Measurements from ENCODE around the gene CCSER2. TPM values are rescaled to one million over a fixed set of nuclear protein-coding genes. Genes with fewer than 3 reads are reported as not detected.
"Not testable (repeated sequence)": the region's sequence is repeated elsewhere in the genome, so short reads cannot be mapped to it uniquely, and the experiment has no call there.

CCSER2 gene
- total RNA-seq: 100 to 1,000 TPM in 1 of 2 donors, 10 to 100 TPM in 1; 59.9 to 108 TPM
- polyA plus RNA-seq (ENCODE audit: insufficient read length in 2 of 2): 10 to 100 TPM; 54.1 to 73.8 TPM
- long read RNA-seq, donor 1, full-length matches to known transcripts: 5 of 13 reads
- long read RNA-seq, donor 1, partial matches to known transcripts: 8 of 13 reads
- long read RNA-seq, donor 1, other reads (novel, unspliced or antisense): 0 of 13 reads
- long read RNA-seq, donor 2, partial matches to known transcripts: 35 of 35 reads
- long read RNA-seq, donor 2, other reads (novel, unspliced or antisense): 0 of 35 reads
- long read RNA-seq, donor 3, full-length matches to known transcripts: 1 of 19 reads
- long read RNA-seq, donor 3, partial matches to known transcripts: 18 of 19 reads
- long read RNA-seq, donor 3, other reads (novel, unspliced or antisense): 0 of 19 reads
- long read RNA-seq, donor 4: 0 reads

- H3K27me3 ChIP-seq (ENCODE audit: control insufficient read depth, insufficient read depth, low read length): no peaks in the 10 kb centered on the region
- DNase-seq (ENCODE audit: low read depth in 4 of 6, low spot score in 6 of 6): peak; percentile 74 to 97 (median 86)
- under 1% methylated on average over 99 of the region's 104 CpGs for WGBS (ENCODE audit: insufficient coverage)
- no peaks in the 10 kb centered on the region for H3K9me3 ChIP-seq (ENCODE audit: control insufficient read depth, insufficient read depth, low read length)
- H3K4me1 ChIP-seq (ENCODE audit: control insufficient read depth, insufficient read depth, low read length): peaks cover 8% of the 10 kb centered on the region
- peak within 1 kb of the TSS; percentile 59 for H3K4me3 ChIP-seq (ENCODE audit: low read depth, low read length)
- H3K27ac ChIP-seq (ENCODE audit: low read depth, low read length): peak within 1 kb of the TSS; percentile 82
- H3K36me3 ChIP-seq (ENCODE audit: control insufficient read depth, insufficient read depth, low read length): no peaks in the 10 kb centered on the region
These were observed at the start of gene CCSER2 for GRCh38 chr10:84328418-84329195. Gene CCSER2 (plus strand): TSS chr10:84328589. CDS start chr10:84371053, 42,464 bp downstream.

- not testable (repeated sequence) for H3K4me3 ChIP-seq (ENCODE audit: low read depth, low read length); DNase-seq (ENCODE audit: low read depth in 4 of 6, low spot score in 6 of 6); H3K27ac ChIP-seq (ENCODE audit: low read depth, low read length); H3K4me1 ChIP-seq (ENCODE audit: control insufficient read depth, insufficient read depth, low read length); H3K9me3 ChIP-seq (ENCODE audit: control insufficient read depth, insufficient read depth, low read length); H3K27me3 ChIP-seq (ENCODE audit: control insufficient read depth, insufficient read depth, low read length); H3K36me3 ChIP-seq (ENCODE audit: control insufficient read depth, insufficient read depth, low read length)
- WGBS (ENCODE audit: insufficient coverage): 53% methylated on average over 8 of the region's 31 CpGs
These were observed 48.4 kb upstream of the CCSER2 start for GRCh38 chr10:84279876-84280475.

DNA sequence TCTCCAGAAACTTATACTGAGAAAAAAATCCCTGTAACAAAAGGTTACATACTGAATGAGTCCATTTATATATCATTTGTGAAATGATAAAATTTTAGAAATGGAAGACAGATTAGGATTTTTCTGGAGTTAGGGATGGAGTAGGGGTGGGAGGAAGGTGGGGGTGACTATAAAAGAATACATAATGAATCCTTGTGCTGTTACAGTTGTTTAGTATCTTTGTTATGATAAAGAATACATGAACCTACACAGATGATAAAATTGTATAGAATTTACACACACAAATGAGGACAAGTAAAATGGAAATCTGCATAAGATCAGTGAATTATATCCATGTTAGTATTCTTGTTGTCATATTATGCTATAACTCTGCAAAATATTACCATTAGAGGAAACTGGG, 41.7 kb upstream of the CCSER2 start:
- Histone ChIP-seq H3K27me3 (ENCODE audit: control insufficient read depth, insufficient read depth, low read length) (no peaks in the 10 kb centered on the region), H3K4me3 (ENCODE audit: low read depth, low read length) (no peak overlapping the region), H3K27ac (ENCODE audit: low read depth, low read length) (no peak overlapping the region), H3K36me3 (ENCODE audit: control insufficient read depth, insufficient read depth, low read length) (no peaks in the 10 kb centered on the region), H3K9me3 (ENCODE audit: control insufficient read depth, insufficient read depth, low read length) (no peaks in the 10 kb centered on the region), H3K4me1 (ENCODE audit: control insufficient read depth, insufficient read depth, low read length) (no peaks in the 10 kb centered on the region)
- no peak for DNase-seq (ENCODE audit: low read depth in 4 of 6, low spot score in 6 of 6)

DNA sequence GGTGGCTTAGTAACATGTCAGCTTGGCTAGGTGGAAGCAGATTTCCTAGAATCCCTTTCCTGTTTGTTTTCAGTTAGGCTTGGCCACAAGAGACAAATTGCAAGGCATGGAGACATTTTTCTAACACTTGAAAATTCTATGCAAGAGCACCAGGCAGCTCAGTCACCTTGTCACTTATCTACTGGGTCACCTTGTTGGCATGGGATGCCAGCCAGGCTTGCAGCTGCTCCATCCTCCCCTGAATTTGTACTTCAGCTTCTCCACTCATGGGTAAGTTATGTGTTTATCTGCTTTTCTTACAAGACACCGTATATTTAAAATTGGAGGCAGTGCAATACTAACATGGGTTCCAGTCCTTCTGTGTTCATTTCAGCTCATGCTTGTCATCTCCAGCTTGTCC, 40.2 kb upstream of the CCSER2 start:
- H3K9me3 ChIP-seq (ENCODE audit: control insufficient read depth, insufficient read depth, low read length): no peaks in the 10 kb centered on the region
- H3K36me3 ChIP-seq (ENCODE audit: control insufficient read depth, insufficient read depth, low read length): no peaks in the 10 kb centered on the region
- H3K27ac ChIP-seq (ENCODE audit: low read depth, low read length): no peak overlapping the region
- DNase-seq (ENCODE audit: low read depth in 4 of 6, low spot score in 6 of 6): no peak
- WGBS (ENCODE audit: insufficient coverage): no CpG with 5 or more reads among the region's 1 CpG
- no peak overlapping the region for H3K4me3 ChIP-seq (ENCODE audit: low read depth, low read length)
- no peaks in the 10 kb centered on the region for H3K4me1 ChIP-seq (ENCODE audit: control insufficient read depth, insufficient read depth, low read length)
- H3K27me3 ChIP-seq (ENCODE audit: control insufficient read depth, insufficient read depth, low read length): no peaks in the 10 kb centered on the region

GRCh38 chr10:84289521-84290200, 38.7 kb upstream of the CCSER2 start:
- H3K4me3 ChIP-seq (ENCODE audit: low read depth, low read length): no peak overlapping the region
- H3K36me3 ChIP-seq (ENCODE audit: control insufficient read depth, insufficient read depth, low read length): no peaks in the 10 kb centered on the region
- no CpG with 5 or more reads among the region's 1 CpG for WGBS (ENCODE audit: insufficient coverage)
- no peaks in the 10 kb centered on the region for H3K27me3 ChIP-seq (ENCODE audit: control insufficient read depth, insufficient read depth, low read length)
- H3K27ac ChIP-seq (ENCODE audit: low read depth, low read length): no peak overlapping the region
- no peaks in the 10 kb centered on the region for H3K9me3 ChIP-seq (ENCODE audit: control insufficient read depth, insufficient read depth, low read length)
- no peaks in the 10 kb centered on the region for H3K4me1 ChIP-seq (ENCODE audit: control insufficient read depth, insufficient read depth, low read length)
- DNase-seq (ENCODE audit: low read depth in 4 of 6, low spot score in 6 of 6): peak in 1 of 6 donors; percentile 35

DNA sequence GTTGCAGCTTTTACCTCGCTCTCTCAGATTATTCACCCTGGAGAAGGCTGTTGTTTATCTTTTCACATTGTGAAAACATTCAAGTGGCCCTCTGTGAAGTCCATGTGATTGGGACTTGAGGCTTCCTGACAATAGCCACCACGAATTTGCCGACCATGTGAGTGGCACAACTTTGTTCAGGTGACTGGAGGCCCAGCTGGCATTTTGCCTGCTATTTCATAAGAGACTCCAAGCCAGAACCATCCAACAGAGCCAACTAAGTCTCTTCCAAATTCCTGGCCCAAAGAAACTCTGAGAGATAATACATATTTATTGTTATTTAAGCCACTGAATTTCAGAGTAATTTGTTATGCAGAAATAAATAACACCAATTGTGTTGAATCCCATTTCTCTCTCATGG, 38.2 kb upstream of the CCSER2 start:
- no peaks in the 10 kb centered on the region for H3K4me1 ChIP-seq (ENCODE audit: control insufficient read depth, insufficient read depth, low read length)
- no peak overlapping the region for H3K4me3 ChIP-seq (ENCODE audit: low read depth, low read length)
- WGBS (ENCODE audit: insufficient coverage): 76% methylated on average over 2 of the region's 3 CpGs
- no peak for DNase-seq (ENCODE audit: low read depth in 4 of 6, low spot score in 6 of 6)
- no peaks in the 10 kb centered on the region for H3K36me3 ChIP-seq (ENCODE audit: control insufficient read depth, insufficient read depth, low read length)
- H3K27me3 ChIP-seq (ENCODE audit: control insufficient read depth, insufficient read depth, low read length): no peaks in the 10 kb centered on the region
- H3K9me3 ChIP-seq (ENCODE audit: control insufficient read depth, insufficient read depth, low read length): no peaks in the 10 kb centered on the region
- no peak overlapping the region for H3K27ac ChIP-seq (ENCODE audit: low read depth, low read length)

- peaks cover 6% of the 10 kb centered on the region for H3K4me1 ChIP-seq (ENCODE audit: control insufficient read depth, insufficient read depth, low read length)
- WGBS (ENCODE audit: insufficient coverage): 50% methylated on average over 1 of the region's 1 CpG
- DNase-seq (ENCODE audit: low read depth in 4 of 6, low spot score in 6 of 6): peak in 1 of 6 donors; percentile 70
- H3K4me3 ChIP-seq (ENCODE audit: low read depth, low read length): no peak overlapping the region
- H3K9me3 ChIP-seq (ENCODE audit: control insufficient read depth, insufficient read depth, low read length): no peaks in the 10 kb centered on the region
- no peaks in the 10 kb centered on the region for H3K27me3 ChIP-seq (ENCODE audit: control insufficient read depth, insufficient read depth, low read length)
- H3K36me3 ChIP-seq (ENCODE audit: control insufficient read depth, insufficient read depth, low read length): no peaks in the 10 kb centered on the region
- no peak overlapping the region for H3K27ac ChIP-seq (ENCODE audit: low read depth, low read length)
These were observed 37.0 kb upstream of the CCSER2 start for GRCh38 chr10:84291384-84291783.

- Histone ChIP-seq H3K4me1 (ENCODE audit: control insufficient read depth, insufficient read depth, low read length) (peaks cover 13% of the 10 kb centered on the region), H3K4me3 (ENCODE audit: low read depth, low read length) (no peak overlapping the region), H3K27me3 (ENCODE audit: control insufficient read depth, insufficient read depth, low read length) (no peaks in the 10 kb centered on the region), H3K9me3 (ENCODE audit: control insufficient read depth, insufficient read depth, low read length) (no peaks in the 10 kb centered on the region), H3K27ac (ENCODE audit: low read depth, low read length) (no peak overlapping the region), H3K36me3 (ENCODE audit: control insufficient read depth, insufficient read depth, low read length) (no peaks in the 10 kb centered on the region)
- DNase-seq (ENCODE audit: low read depth in 4 of 6, low spot score in 6 of 6): no peak
- WGBS (ENCODE audit: insufficient coverage): no CpG with 5 or more reads among the region's 2 CpGs
These were observed 35.9 kb upstream of the CCSER2 start for GRCh38 chr10:84292502-84292901.

DNA sequence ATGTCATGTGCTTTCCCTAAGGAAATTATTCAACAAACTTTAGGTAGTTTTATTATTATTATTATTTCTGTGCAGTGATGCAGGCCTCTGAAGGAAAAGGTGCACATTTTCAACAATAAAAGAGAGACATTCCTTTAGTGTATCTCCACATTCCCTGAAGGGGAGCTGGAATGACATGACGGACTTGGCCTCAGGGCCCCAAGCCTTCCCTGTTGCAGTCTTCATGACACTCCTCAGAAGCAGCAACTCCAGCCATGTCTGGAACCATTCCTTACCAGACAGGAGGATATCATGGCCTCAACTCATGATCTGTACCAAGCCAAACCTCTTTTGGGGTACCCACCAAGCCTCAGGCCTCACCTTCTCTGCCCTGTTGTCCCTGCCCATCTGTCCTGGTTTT, 35.2 kb upstream of the CCSER2 start:
- DNase-seq (ENCODE audit: low read depth in 4 of 6, low spot score in 6 of 6): no peak
- Histone ChIP-seq H3K4me3 (ENCODE audit: low read depth, low read length) (no peak overlapping the region), H3K27me3 (ENCODE audit: control insufficient read depth, insufficient read depth, low read length) (no peaks in the 10 kb centered on the region), H3K36me3 (ENCODE audit: control insufficient read depth, insufficient read depth, low read length) (no peaks in the 10 kb centered on the region), H3K9me3 (ENCODE audit: control insufficient read depth, insufficient read depth, low read length) (no peaks in the 10 kb centered on the region), H3K4me1 (ENCODE audit: control insufficient read depth, insufficient read depth, low read length) (peaks cover 16% of the 10 kb centered on the region), H3K27ac (ENCODE audit: low read depth, low read length) (no peak overlapping the region)
- 100% methylated on average over 1 of the region's 1 CpG for WGBS (ENCODE audit: insufficient coverage)
